GM10266 (cell line): ENCODE data around the gene NME7.

ENCODE experiments used
- DNase-seq: peaks from one replicate; pipeline ENCODE4 v3.0.0; 2012; ENCODE audit errors: extremely low spot score
- CTCF ChIP-seq: IDR thresholded peaks from 2 replicates; pipeline ENCODE4 v1.5.1; 2012; ENCODE audit warnings: mild to moderate bottlenecking, low read depth; ENCODE audit not compliant: control insufficient read depth, insufficient read depth; ENCODE audit errors: missing control alignments

The NME7 gene

GRCh38 chr1:169383449-169383848 is 15.9 kb upstream of the NME7 start:
- no peak for DNase-seq
- no peak for TF ChIP-seq CTCF

- TF ChIP-seq CTCF = no peak
- DNase-seq = no peak
Measured at GRCh38 chr1:169381162-169381561, 13.6 kb upstream of the NME7 start.

- DNase-seq = no peak
- no peak for TF ChIP-seq CTCF
Measured at GRCh38 chr1:169371404-169371803, 3.8 kb upstream of the NME7 start.

GRCh38 chr1:169368406-169368769 is 791 bp upstream of the NME7 start:
- DNase-seq = no peak
- no peak for TF ChIP-seq CTCF

- DNase-seq = no peak
- no peak for TF ChIP-seq CTCF
Measured at GRCh38 chr1:169367096-169367685, 406 bp downstream of the NME7 start.

- no peak for DNase-seq
- TF ChIP-seq CTCF = no peak
Measured at GRCh38 chr1:169364948-169365347, 2.6 kb downstream of the NME7 start.

- peak; percentile 25 for DNase-seq
- TF ChIP-seq CTCF = no peak
Measured at GRCh38 chr1:169363046-169363730, 4.4 kb downstream of the NME7 start.
